Activated CD4-positive, alpha-beta T cell treated with anti-CD3 and anti-CD28 coated beads, Interleukin-2, amount 50 U/mL, for 24 hours (primary cell): ENCODE measurements around the gene MOB3A.
"Not testable (repeated sequence)": the region's sequence is repeated elsewhere in the genome, so short reads cannot be mapped to it uniquely, and the experiment has no call there.

Source experiments
- DNase-seq, 2 donors: peaks; one replicate each; pipeline ENCODE4 v3.0.0-alpha.2; 2020; ENCODE audit warnings: low read depth in 1 of 2, low spot score in 1 of 2

Gene MOB3A

DNA sequence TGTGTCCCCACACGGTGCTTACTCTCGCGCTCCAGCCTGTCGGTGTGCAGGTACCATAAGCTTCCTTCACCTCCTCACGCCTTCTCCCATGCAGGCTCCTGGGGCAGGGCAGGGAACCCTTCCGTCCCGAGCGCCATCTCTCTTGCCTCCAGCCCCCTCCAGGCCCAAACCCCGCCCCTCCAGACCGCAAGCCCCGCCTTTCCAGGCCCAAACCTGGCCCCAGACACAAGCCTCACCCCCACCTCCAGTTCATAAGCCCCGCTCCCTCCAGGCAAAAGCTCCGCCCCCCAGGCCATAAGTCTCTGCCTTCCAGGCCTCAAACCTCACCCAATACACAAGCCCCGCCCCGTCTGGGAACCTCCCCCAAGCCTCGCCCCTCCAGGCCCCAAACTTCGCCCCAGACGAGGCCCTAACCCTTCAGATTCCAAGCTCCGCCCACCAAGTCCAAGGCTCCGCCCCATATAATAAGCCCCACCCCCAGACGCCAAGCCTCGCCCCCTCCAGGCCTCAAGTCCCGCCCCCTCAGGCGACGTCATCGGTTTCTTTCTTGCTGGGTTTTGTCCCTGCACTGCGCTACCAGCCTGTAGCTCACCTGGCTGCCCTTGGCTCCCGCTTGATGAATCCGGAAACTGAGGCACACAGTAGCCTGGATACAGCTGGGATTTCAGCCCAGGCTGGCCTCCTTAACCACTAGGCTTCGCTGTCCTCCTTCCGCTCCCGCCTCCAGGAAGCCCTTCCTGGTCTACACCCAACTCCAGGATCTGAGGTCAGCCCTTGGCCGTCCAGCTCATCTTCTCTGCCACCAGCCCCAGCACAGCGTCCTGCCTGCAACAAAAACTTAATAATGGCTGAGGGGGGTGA is 61.2 kb downstream of the MOB3A start:
- DNase-seq, result no peak

DNA sequence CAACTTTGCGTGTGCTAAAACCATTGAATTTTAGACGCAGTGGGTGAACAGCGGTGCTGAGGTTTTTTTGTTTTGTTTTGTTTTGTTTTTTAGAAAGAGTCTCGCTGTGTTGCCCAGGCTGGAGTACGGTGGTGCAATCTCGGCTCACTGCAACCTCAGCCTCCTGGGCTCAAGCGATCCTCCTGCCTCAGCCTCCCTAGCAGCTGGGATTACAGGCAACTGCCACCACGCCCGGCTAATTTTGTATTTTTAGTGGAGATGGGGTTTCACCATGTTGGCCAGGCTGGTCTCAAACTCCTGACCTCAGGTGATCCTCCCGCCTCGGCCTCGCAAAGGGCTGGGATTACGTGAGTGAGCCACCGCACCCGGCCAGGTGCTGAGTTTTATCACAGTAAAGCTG is 61.9 kb downstream of the MOB3A start:
- DNase-seq, result not testable (repeated sequence)

DNA sequence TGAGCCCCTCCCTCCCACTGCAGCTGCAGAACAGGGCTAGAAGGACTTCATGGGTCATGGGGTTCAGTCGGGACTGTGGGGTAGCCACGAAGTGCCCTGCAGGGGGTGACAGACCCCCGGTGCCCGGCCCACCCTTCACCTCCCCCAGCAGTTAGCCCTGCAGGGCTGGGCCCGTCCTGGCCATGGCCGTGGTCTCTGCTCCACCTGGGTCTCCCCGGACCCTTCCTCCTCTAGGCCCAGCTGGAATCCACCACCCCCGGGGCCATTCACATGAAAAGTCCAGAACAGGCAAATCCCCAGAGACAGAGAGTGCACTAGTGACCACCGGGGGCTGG is 62.3 kb downstream of the MOB3A start:
- no peak for DNase-seq

DNA sequence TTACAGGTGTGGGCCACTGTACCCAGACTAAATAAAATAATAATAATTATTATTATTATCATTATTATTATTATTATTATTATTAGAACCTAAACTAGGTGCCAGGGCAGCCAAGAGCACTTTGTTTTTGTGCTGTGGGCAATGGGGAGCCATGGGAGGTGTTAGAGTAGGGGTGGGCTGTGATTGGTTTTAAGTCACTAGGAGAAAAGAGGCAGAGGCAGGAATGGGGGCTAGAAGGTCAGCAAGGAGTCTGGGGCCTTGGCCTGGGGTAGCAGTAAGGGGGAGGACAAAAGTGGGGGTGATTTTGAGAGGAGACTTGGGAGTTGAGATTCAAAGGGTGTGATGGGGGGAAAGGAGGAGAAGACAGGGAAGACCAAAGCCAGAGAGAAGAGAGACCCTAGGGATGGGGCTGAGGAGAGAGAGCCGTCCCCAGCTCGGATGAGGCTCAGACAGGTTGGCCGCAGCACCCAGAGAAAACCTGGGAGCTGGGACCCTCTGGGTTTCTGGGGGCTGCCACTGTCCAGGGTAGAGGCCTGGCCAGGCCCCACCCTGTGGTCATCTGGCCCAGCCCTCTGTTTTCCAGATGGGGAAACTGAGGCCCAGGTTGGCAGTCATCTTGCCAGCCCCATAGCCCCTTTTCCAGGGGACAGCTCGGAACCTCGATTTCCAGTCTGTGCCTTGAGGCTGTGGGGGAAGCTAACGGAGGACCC is 62.9 kb downstream of the MOB3A start:
- no peak for DNase-seq

DNA sequence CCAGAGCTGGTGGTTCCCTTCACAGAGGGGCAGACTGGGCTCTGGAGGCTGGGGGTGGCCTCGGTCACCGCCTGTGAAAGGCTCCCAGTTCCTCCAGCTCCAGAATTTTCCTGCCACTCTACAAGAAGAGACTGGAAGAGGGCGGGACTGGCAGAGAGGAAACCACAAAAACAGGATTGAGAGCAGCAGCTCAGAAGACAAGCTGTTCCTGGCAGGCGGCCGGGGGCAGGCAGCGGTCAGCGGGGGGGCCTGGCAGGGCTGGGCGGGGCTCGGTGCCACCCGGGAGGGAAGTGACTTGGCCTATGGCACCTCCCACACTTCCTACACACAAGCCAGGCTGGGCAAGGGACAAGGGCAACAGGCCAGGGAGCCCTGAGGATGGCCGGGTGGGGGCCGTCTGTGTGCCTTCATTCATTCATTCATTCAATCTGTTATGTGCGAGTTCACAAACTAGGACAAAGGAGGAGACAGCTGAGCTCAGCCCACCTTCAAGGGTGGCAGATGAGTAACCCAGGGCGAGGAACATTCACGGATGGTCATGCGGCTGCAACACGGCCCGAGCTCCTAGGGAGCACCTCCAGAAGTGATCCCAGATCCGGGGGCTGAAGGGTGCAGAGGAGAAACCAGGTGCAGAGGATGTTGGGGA is 63.7 kb downstream of the MOB3A start:
- DNase-seq, result no peak

DNA sequence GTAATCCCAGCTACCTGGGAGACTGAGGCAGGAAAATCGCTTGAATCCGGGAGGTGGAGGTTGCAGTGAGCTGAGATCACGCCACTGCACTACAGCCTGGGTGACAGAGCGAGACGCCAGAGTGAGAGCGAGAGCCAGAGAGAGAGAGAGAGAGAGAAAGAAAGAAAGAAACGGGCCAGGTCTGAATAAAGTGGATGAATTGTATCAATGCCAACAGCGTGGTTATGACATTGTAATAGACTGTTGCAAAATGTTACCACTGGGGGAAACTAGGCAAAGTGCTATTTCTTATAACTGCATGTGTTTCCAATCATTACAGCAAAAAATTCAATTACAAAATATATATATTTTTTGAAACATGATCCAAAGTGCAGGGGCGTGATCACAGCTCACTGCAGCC is 68.8 kb downstream of the MOB3A start:
- DNase-seq, result no peak

DNA sequence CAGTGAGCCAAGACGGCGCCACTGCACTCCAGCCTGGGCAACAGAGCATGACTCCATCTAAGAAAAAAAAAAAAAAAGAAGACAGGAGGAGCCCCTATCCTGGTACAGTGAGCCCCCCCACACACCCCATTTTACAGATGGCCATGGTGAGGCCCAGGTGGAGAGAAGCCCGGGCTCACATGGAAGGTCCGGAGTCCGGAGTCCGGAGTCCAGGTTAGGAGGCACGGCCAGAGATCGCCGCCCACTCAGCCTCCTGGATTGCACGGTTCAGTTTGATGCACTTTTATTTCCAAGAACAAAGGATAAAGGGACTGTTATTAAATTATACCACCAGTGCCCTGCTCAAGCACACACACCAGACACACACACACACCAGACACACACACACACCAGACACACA is 69.4 kb downstream of the MOB3A start:
- no peak for DNase-seq

DNA sequence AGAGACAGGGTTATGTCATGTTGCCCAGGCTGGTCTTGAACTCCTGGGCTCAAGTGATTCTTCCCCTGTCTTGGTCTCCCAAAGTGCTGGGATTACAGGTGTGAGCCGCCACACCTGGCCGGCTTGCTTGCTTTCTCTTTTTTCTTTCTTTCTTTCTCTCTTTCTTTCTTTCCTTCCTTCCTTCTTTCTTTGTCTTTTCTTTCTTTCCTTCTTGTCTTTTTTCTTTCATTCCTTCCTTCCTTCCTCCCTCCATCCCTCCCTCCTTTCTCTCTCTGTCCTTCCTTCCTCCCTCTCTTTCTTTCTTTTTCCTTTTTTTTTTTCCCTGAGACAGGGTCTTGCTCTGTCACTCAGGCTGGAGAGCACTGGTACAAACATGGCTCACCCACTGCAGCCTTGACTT is 73.8 kb downstream of the MOB3A start:
- no peak for DNase-seq

DNA sequence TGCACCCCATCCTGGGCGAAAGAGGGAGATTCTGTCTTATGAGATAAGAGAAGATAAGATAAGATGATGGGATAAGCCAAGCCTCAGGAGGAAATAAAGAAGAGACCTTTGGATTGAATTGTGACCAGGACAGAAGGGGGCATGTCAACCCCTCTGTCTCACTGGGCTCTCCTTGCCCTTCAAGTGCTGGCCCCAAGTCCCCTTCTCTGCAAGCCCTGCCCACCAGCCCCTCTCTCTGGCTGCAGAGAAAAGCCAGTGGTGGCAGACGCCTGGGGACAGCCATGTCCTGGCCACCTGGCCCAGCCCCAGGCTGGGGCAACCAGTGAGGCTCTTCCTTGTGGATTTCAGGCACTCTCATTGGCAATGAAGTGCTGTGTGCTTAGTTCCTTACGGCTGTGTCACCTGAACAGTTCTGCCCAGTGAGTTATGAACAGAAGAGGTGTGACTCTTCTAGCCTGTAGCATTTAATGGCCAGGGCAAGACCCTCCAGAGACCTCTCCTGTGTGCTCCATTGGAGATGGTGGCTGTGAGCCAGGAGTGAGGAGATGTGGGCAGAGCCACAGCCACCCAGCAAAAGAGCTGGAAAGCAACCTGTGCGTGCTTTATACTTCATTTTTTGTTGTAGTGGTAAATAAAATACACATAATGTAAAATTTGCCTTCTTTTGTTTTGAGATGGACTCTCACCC is 74.5 kb downstream of the MOB3A start:
- DNase-seq, result no peak
